GM10266 (cell line): ENCODE data around the gene FGGY.

Source experiments
- DNase-seq: peaks from one replicate; pipeline ENCODE4 v3.0.0; 2012; ENCODE audit errors: extremely low spot score
- TF ChIP-seq, protein P1 (sequence below): IDR thresholded peaks from 2 replicates; pipeline ENCODE4 v1.5.1; 2012; ENCODE audit warnings: mild to moderate bottlenecking, low read depth; ENCODE audit not compliant: control insufficient read depth, insufficient read depth; ENCODE audit errors: missing control alignments

FGGY gene

DNA sequence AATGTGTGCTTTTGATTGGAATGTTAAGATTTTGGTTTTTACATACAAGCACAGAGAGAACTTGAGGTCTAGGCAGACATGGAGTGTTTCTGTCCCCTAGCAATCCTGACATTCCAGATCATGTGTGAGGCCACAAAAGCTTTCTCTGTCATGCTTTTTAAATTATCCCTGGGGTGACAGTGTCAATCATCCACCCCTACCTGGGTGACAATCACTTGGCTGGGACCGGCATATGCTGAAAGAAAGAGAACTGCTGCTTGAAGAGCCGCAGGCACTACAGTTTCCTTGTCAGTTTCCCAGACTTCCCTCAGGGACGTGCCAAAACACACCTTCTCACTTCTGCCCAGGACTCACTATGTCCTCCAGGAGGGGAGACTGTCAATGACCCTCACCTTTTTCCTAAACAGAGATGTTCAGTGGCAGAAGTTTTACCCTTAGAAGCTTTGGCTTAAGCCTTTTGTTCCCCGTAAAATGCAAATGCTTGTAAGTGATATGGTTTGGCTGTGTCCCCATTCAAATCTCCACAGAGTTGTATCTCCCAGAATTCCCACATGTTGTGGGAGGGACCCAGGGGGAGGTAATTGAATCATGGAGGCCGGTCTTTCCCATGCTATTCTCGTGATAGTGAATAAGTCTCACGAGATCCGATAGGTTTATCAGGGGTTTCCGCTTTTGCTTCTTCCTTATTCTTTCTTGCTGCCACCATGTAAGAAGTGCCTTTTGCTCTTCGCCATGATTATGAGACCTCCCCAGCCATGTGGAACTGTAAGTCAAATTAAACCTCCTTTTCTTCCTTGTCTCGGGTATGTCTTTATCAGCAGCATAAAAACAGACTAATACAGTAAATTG lies 217.4 kb downstream of the FGGY start:
- TF ChIP-seq, protein P1, sequence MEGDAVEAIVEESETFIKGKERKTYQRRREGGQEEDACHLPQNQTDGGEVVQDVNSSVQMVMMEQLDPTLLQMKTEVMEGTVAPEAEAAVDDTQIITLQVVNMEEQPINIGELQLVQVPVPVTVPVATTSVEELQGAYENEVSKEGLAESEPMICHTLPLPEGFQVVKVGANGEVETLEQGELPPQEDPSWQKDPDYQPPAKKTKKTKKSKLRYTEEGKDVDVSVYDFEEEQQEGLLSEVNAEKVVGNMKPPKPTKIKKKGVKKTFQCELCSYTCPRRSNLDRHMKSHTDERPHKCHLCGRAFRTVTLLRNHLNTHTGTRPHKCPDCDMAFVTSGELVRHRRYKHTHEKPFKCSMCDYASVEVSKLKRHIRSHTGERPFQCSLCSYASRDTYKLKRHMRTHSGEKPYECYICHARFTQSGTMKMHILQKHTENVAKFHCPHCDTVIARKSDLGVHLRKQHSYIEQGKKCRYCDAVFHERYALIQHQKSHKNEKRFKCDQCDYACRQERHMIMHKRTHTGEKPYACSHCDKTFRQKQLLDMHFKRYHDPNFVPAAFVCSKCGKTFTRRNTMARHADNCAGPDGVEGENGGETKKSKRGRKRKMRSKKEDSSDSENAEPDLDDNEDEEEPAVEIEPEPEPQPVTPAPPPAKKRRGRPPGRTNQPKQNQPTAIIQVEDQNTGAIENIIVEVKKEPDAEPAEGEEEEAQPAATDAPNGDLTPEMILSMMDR: no peak
- no peak for DNase-seq

DNA sequence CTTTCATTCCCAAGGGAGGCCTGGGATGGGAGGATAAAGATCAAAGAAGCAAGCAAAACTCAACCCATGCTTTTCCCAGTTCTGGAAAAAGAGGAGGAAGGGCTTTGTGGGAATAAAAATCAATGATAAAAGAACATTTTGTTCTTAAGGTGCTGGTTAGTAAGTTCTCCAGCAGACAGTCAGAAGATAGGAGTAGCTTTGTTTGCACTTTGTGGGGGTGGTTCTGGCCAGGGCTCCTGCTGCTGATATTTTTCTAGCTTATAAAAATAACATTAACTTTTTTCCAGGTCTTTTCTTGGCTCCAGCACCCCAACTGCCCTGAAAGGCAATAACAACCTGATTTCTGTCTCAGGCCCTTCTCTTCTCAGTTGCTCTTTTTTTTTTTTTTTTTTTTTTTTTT lies 220.0 kb downstream of the FGGY start:
- TF ChIP-seq, protein P1: no peak
- DNase-seq: no peak

DNA sequence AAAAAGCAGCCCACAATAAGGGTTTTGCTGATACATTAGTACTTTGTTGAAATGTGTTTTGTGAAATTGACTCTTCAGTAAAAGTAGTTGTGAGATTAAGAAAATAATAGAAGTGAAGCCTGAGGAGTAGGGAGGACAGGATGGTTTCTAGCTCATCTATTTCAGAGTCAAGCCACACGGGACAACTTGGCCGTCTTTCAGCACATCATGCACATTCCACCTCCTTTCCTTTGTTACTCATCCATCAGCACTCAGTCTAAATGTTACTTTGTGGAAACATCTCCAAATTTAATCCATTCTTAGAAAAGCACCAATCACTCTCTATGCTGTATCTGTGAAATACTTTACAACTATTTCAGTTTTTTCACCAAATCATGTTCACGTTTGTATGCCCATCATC lies 223.3 kb downstream of the FGGY start:
- no peak for DNase-seq

DNA sequence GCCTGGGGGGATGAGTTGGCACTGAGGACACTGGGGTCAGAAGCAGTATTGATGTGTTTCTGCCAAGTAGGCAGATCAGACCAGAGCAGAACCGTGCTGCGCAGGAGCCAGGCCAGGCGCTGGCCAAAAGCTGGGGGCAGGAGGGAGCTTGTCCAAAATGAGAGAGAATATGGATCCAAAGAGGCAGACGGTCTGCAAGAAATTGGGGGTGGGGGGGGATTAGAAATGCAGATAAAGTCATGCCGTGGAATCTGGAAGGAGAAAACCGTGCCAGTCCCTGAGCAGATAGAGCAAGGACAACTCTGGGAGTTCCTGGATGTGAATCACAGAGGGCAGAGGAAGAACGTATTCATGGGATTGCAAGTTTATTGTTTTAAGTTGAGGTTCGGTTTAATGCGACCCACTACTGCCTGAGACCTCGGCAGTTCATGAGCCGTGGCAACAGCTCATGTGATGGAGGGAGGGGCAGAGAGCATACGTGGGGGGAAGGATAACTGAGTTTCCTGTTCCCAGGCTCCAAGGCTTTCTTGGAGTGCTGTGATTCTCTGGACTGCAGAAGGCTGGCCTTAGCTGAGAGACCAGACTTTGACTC lies 224.0 kb downstream of the FGGY start:
- DNase-seq: no peak
- TF ChIP-seq, protein P1: no peak

More for the DNA sequence above, 223.3 kb downstream of the FGGY start:
- TF ChIP-seq, protein P1: no peak

DNA sequence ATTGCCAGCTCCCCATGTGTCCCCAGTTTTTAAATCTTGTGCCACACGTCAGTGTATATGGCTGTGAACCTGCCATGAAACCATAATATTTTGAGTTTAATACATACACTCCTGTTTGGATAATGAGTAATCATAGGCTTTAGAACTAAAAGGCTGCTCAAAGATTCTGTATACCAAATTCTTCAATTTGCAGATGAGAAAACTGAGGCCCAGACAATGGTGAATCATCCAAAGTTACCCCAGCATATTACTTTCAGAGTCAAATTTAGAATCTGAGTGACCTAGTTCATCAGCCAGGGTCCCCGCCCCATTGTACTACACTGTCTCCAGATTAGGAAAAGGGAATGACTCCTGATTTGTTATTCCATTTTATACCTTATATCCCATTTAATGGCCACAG lies 224.6 kb downstream of the FGGY start:
- TF ChIP-seq, protein P1: no peak
- no peak for DNase-seq

DNA sequence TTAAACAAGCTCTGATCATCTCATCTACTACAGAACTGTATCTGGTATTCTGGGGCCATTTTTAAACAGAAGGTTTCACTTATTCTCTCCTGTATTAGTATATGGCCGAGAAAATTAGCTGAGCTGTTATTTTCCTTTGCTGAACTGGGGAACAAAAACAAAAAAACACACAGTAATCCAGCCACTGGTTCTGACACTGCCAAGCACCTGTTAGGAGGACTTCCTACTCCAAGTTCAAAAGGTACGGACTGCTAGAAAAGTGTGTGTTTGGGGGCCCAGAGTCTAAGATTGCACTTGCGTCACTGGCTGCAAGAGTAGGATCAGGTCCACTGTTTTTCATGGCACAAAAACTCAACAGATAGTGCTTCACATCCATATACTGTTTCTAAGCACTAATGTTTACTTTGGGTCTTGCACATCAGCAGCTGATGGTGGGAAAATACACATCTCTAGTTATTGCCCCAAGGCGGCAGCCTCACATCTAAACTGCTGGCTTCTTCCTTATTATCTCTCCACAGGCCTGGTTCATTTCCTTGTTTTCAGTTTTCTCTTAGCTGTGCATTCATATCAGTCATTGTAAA lies 226.1 kb downstream of the FGGY start:
- TF ChIP-seq, protein P1: no peak
- no peak for DNase-seq
